PFSK-1 (cell line): ENCODE results near the gene MFSD12.

Experiments
- POLR2AphosphoS5 ChIP-seq: IDR thresholded peaks from 2 replicates; pipeline ENCODE4 v1.6.1; 2012; ENCODE audit warnings: low read depth, mild to moderate bottlenecking, control low read depth, low read length, moderate library complexity
- TAF1 ChIP-seq: IDR thresholded peaks from 2 replicates; pipeline ENCODE4 v1.6.1; 2012; ENCODE audit warnings: low read length, control low read depth, borderline replicate concordance; ENCODE audit not compliant: insufficient read depth

- TF ChIP-seq POLR2AphosphoS5 (no peak), TAF1 (no peak)
Observed at GRCh38 chr19:3523361-3524077, 33.9 kb downstream of the MFSD12 start.
